ENCODE data around the gene CARD19. TPM values are rescaled to one million over a fixed set of nuclear protein-coding genes. Genes with fewer than 3 reads are reported as not detected.

Gene CARD19
- total RNA-seq, 1 experiment from 2014 or later: 11.4 TPM

- TF ChIP-seq, protein P1, sequence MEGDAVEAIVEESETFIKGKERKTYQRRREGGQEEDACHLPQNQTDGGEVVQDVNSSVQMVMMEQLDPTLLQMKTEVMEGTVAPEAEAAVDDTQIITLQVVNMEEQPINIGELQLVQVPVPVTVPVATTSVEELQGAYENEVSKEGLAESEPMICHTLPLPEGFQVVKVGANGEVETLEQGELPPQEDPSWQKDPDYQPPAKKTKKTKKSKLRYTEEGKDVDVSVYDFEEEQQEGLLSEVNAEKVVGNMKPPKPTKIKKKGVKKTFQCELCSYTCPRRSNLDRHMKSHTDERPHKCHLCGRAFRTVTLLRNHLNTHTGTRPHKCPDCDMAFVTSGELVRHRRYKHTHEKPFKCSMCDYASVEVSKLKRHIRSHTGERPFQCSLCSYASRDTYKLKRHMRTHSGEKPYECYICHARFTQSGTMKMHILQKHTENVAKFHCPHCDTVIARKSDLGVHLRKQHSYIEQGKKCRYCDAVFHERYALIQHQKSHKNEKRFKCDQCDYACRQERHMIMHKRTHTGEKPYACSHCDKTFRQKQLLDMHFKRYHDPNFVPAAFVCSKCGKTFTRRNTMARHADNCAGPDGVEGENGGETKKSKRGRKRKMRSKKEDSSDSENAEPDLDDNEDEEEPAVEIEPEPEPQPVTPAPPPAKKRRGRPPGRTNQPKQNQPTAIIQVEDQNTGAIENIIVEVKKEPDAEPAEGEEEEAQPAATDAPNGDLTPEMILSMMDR (IDR thresholded peaks at IDR 0.05; ENCODE audit: insufficient read depth in 1 of 2, low read depth in 1 of 2, low read length in 1 of 2, severe bottlenecking in 1 of 2, unreplicated experiment in 1 of 2): peak in 1 of 2 experiments; percentile 20
- H3K36me3 Mint-ChIP-seq (ENCODE audit: insufficient read depth, unreplicated experiment): no peaks in the 10 kb centered on the region
- H3K27me3 Mint-ChIP-seq (ENCODE audit: insufficient read depth, unreplicated experiment): no peaks in the 10 kb centered on the region
- Histone ChIP-seq H3K9me3 (no peaks in the 10 kb centered on the region), H3K4me3 (ENCODE audit: low read depth, low read length) (no peak overlapping the region), H3K36me3 (ENCODE audit: control insufficient read depth, insufficient read depth, low read length) (no peaks in the 10 kb centered on the region), H3K4me1 (peaks cover 16% of the 10 kb centered on the region), H3K27me3 (replicated peaks; ENCODE audit: control insufficient read depth, insufficient read depth, low read length) (no peaks in the 10 kb centered on the region)
- no peak overlapping the region for H3K4me3 Mint-ChIP-seq (ENCODE audit: unreplicated experiment)
- H3K27ac Mint-ChIP-seq (ENCODE audit: unreplicated experiment): no peak overlapping the region
- POLR2A ChIA-PET: no interaction called here
- intact Hi-C loops (cut with micrococcal nuclease; ENCODE audit: unreplicated experiment): no loop called here
- DNase-seq: peak; percentile 62 to 84
- H3K9me3 Mint-ChIP-seq (ENCODE audit: unreplicated experiment): no peaks in the 10 kb centered on the region
- CTCF ChIA-PET: no interaction called here
- no TSS peak for BruUV-seq (replicated peaks)
- H3K4me1 Mint-ChIP-seq (ENCODE audit: low read depth, unreplicated experiment): no peaks in the 10 kb centered on the region
Measured at GRCh38 chr9:93061791-93062763, 33.9 kb upstream of the CARD19 start.

DNA sequence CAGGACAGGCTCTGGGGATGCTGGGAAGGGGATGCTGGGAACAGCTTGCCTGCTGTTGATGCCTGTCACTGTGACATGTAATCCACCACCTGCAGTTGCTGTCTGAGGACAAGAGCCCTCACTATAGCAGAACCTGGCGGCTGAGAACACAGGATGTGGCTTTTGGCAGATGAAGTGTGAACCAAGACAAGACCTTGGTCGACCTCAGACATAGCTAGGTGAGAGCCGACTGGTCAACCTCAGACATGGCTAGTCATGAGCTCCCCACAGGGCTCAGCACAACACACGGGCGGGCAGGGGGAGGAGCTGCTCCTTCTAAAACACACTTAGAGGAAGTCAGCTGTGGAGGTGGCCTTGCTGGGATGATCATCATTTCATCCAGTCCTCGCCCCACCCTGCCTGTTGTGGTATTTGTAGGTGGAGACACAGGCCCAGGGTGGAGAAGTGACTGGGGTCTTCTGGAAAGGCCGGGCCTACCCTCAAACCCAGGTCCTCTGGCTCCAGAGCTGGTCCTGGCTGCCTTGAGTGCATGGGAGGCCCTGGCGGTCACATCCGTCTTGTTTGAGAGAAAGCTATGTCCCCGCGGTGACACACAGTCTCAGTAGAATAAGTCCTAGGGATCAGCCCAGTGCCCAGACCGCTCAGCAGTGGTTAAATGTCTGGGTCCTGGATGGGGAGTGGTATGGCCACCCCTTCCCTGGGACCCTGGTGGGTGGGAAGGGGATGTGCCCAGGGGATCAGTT, 31.5 kb upstream of the CARD19 start:
- ChIA-PET CTCF (no interaction called here), POLR2A (no interaction called here)
- no TSS peak for BruUV-seq (replicated peaks)
- TF ChIP-seq, protein P1 (IDR thresholded peaks at IDR 0.05; ENCODE audit: insufficient read depth in 1 of 2, low read depth in 1 of 2, low read length in 1 of 2, severe bottlenecking in 1 of 2, unreplicated experiment in 1 of 2): no peak
- Histone ChIP-seq H3K27me3 (replicated peaks; ENCODE audit: control insufficient read depth, insufficient read depth, low read length) (no peaks in the 10 kb centered on the region), H3K9me3 (no peaks in the 10 kb centered on the region), H3K36me3 (ENCODE audit: control insufficient read depth, insufficient read depth, low read length) (no peaks in the 10 kb centered on the region), H3K4me1 (peaks cover 16% of the 10 kb centered on the region), H3K4me3 (ENCODE audit: low read depth, low read length) (no peak overlapping the region)
- intact Hi-C loops (cut with micrococcal nuclease; ENCODE audit: unreplicated experiment): no loop called here
- no peak for DNase-seq
- no peaks in the 10 kb centered on the region for H3K27me3 Mint-ChIP-seq (ENCODE audit: insufficient read depth, unreplicated experiment)
- no peaks in the 10 kb centered on the region for H3K36me3 Mint-ChIP-seq (ENCODE audit: insufficient read depth, unreplicated experiment)
- H3K4me1 Mint-ChIP-seq (ENCODE audit: low read depth, unreplicated experiment): no peaks in the 10 kb centered on the region
- H3K4me3 Mint-ChIP-seq (ENCODE audit: unreplicated experiment): no peak overlapping the region
- no peaks in the 10 kb centered on the region for H3K9me3 Mint-ChIP-seq (ENCODE audit: unreplicated experiment)
- H3K27ac Mint-ChIP-seq (ENCODE audit: unreplicated experiment): no peak overlapping the region

- DNase-seq: no peak
- intact Hi-C loops (cut with micrococcal nuclease; ENCODE audit: unreplicated experiment): no loop called here
- BruUV-seq (replicated peaks): no TSS peak
- no peaks in the 10 kb centered on the region for H3K36me3 ChIP-seq (ENCODE audit: control insufficient read depth, insufficient read depth, low read length)
- Mint-ChIP-seq H3K36me3 (ENCODE audit: insufficient read depth, unreplicated experiment) (no peaks in the 10 kb centered on the region), H3K9me3 (ENCODE audit: unreplicated experiment) (no peaks in the 10 kb centered on the region), H3K27me3 (ENCODE audit: insufficient read depth, unreplicated experiment) (no peaks in the 10 kb centered on the region), H3K27ac (ENCODE audit: unreplicated experiment) (no peak overlapping the region), H3K4me3 (ENCODE audit: unreplicated experiment) (no peak overlapping the region), H3K4me1 (ENCODE audit: low read depth, unreplicated experiment) (no peaks in the 10 kb centered on the region)
- CTCF ChIA-PET: no interaction called here
- H3K4me1 ChIP-seq: peaks cover 16% of the 10 kb centered on the region
- H3K27me3 ChIP-seq (replicated peaks; ENCODE audit: control insufficient read depth, insufficient read depth, low read length): no peaks in the 10 kb centered on the region
- POLR2A ChIA-PET: no interaction called here
- H3K9me3 ChIP-seq: no peaks in the 10 kb centered on the region
- TF ChIP-seq, protein P1 (IDR thresholded peaks at IDR 0.05; ENCODE audit: insufficient read depth in 1 of 2, low read depth in 1 of 2, low read length in 1 of 2, severe bottlenecking in 1 of 2, unreplicated experiment in 1 of 2): no peak
- no peak overlapping the region for H3K4me3 ChIP-seq (ENCODE audit: low read depth, low read length)
Measured at GRCh38 chr9:93065135-93065720, 30.8 kb upstream of the CARD19 start.
